IMR-90 (cell line): ENCODE measurements around the gene EDIL3. TPM values are rescaled to one million over a fixed set of nuclear protein-coding genes. Genes with fewer than 3 reads are reported as not detected.

Source experiments
- ATAC-seq: fragments of 200-7000 bp; cut with Tn5 transposase; 2 replicates; pipeline ENCODE4 v1.9.1; 2020; ENCODE audit warnings: low read depth, mild to moderate bottlenecking, moderate library complexity
- BruUV-seq: library from RNA; stranded (reverse); fragments of 400-500 nt; replicated peaks from 2 replicates; lab custom pipeline; 2021; lab: Mats Ljungman, UMichigan
- CTCF ChIA-PET: fragments of 300-600 bp; formaldehyde crosslinking; extraction: SDS; loops from one replicate; lab custom pipeline; 2021; ENCODE audit warnings: antibody characterized with exemption; lab: Yijun Ruan, JAX
- POLR2A ChIA-PET: fragments of 300-600 bp; sonication (Branson Sonifier 250); formaldehyde crosslinking; loops from one replicate; lab custom pipeline; 2022; ENCODE audit warnings: antibody characterized with exemption; ENCODE audit not compliant: unreplicated experiment; lab: Charles Lee
- DNase-seq: peaks from one replicate; pipeline ENCODE4 v3.0.0; 2013
- H2AFZ ChIP-seq: replicated peaks from 2 replicates; pipeline ENCODE3; 2013; ENCODE audit warnings: low read length, mild to moderate bottlenecking; ENCODE audit not compliant: poor library complexity
- H2AK5ac ChIP-seq: 2 replicates; pipeline ENCODE4 v1.6.1; 2013; ENCODE audit warnings: low read depth, low read length, inconsistent platforms
- H2AK9ac ChIP-seq: replicated peaks from 2 replicates; pipeline ENCODE3; 2013; ENCODE audit warnings: mild to moderate bottlenecking, low read depth, low read length, moderate library complexity; ENCODE audit not compliant: poor library complexity
- H2BK120ac ChIP-seq: 2 replicates; pipeline ENCODE4 v1.6.1; 2013; ENCODE audit warnings: low read depth, low read length, inconsistent platforms
- H2BK15ac ChIP-seq: 3 replicates; pipeline ENCODE4 v1.6.1; 2013; ENCODE audit warnings: low read depth, low read length, inconsistent platforms
- H2BK20ac ChIP-seq: 2 replicates; pipeline ENCODE4 v1.6.1; 2013; ENCODE audit warnings: low read depth, mild to moderate bottlenecking, inconsistent platforms, low read length, moderate library complexity
- H2BK5ac ChIP-seq: 2 replicates; pipeline ENCODE4 v1.6.1; 2013; ENCODE audit warnings: mild to moderate bottlenecking, low read depth, low read length, inconsistent platforms; ENCODE audit not compliant: poor library complexity, severe bottlenecking
- H3K14ac ChIP-seq: replicated peaks from 2 replicates; pipeline ENCODE4 v1.6.1; 2013; ENCODE audit warnings: low read depth, low read length, inconsistent platforms
- H3K18ac ChIP-seq: 2 replicates; pipeline ENCODE4 v1.6.1; 2013; ENCODE audit warnings: low read depth, low read length, control low read depth
- H3K23ac ChIP-seq: 2 replicates; pipeline ENCODE4 v1.6.1; 2013; ENCODE audit warnings: low read depth, low read length, inconsistent platforms
- H3K27ac ChIP-seq: 2 replicates; pipeline ENCODE4 v1.5.1; 2013; ENCODE audit warnings: mild to moderate bottlenecking, control low read depth, low read length; ENCODE audit not compliant: insufficient read depth
- H3K27me3 ChIP-seq: 2 replicates; pipeline ENCODE4 v1.6.1; 2013; ENCODE audit warnings: low read length; ENCODE audit not compliant: control insufficient read depth, insufficient read depth
- H3K36me3 ChIP-seq: 2 replicates; pipeline ENCODE4 v1.6.1; 2013; ENCODE audit warnings: low read length, mixed read lengths; ENCODE audit not compliant: control insufficient read depth, insufficient read depth
- H3K4ac ChIP-seq: 2 replicates; pipeline ENCODE4 v1.6.1; 2013; ENCODE audit warnings: low read depth, low read length, inconsistent platforms
- H3K4me1 ChIP-seq: 2 replicates; pipeline ENCODE4 v1.6.1; 2013; ENCODE audit warnings: low read length, mixed read lengths; ENCODE audit not compliant: control insufficient read depth, insufficient read depth
- H3K4me2 ChIP-seq: 2 replicates; pipeline ENCODE4 v1.6.1; 2013; ENCODE audit warnings: low read depth, mild to moderate bottlenecking, control low read depth, low read length, moderate library complexity
- H3K4me3 ChIP-seq: 2 replicates; pipeline ENCODE4 v1.5.1; 2013; ENCODE audit warnings: low read depth, mild to moderate bottlenecking, control low read depth, low read length, moderate library complexity; ENCODE audit not compliant: insufficient read depth
- H3K56ac ChIP-seq: 2 replicates; pipeline ENCODE4 v1.6.1; 2013; ENCODE audit warnings: low read length, inconsistent platforms; ENCODE audit not compliant: insufficient read depth; ENCODE audit errors: extremely low read depth
- H3K79me1 ChIP-seq, 2 experiments: 2 replicates each; pipeline ENCODE4 v1.6.1; 2013; ENCODE audit warnings: low read length in 2 of 2, inconsistent platforms in 1 of 2, low read depth in 1 of 2
- H3K9ac ChIP-seq: 2 replicates; pipeline ENCODE4 v1.6.1; 2013; ENCODE audit warnings: low read depth, low read length, control low read depth
- H3K9me1 ChIP-seq: 2 replicates; pipeline ENCODE4 v1.6.1; 2013; ENCODE audit warnings: low read length, inconsistent platforms; ENCODE audit not compliant: insufficient read depth
- H3K9me3 ChIP-seq: 2 replicates; pipeline ENCODE4 v1.6.1; 2013; ENCODE audit warnings: low read length; ENCODE audit not compliant: control insufficient read depth, insufficient read depth
- H4K20me1 ChIP-seq: 2 replicates; pipeline ENCODE4 v1.6.1; 2013; ENCODE audit warnings: low read length, inconsistent platforms; ENCODE audit not compliant: insufficient read depth
- H4K5ac ChIP-seq: 2 replicates; pipeline ENCODE4 v1.6.1; 2013; ENCODE audit warnings: mild to moderate bottlenecking, low read depth, low read length, control low read depth
- H4K8ac ChIP-seq, 2 experiments: 2 replicates each; pipeline ENCODE4 v1.6.1; 2013; ENCODE audit warnings: low read depth in 2 of 2, low read length in 2 of 2, control low read depth in 1 of 2, inconsistent platforms in 1 of 2
- H4K91ac ChIP-seq: 2 replicates; pipeline ENCODE4 v1.6.1; 2013; ENCODE audit warnings: low read depth, low read length, inconsistent platforms; ENCODE audit not compliant: insufficient read depth
- MAFK ChIP-seq: IDR thresholded peaks from 2 replicates; pipeline ENCODE4 v1.6.1; 2012; ENCODE audit warnings: low read depth, low read length, improper control_type of control experiment
- MXI1 ChIP-seq: IDR thresholded peaks from 2 replicates; pipeline ENCODE4 v1.6.1; 2012; ENCODE audit warnings: low read depth, mild to moderate bottlenecking, low read length, moderate library complexity, borderline replicate concordance
- RAD21 ChIP-seq: IDR thresholded peaks from 2 replicates; pipeline ENCODE4 v1.6.1; 2012; ENCODE audit warnings: low read length, improper control_type of control experiment
- WGBS, 2 experiments: methylation state at CpG; one replicate each; pipeline versions ENCODE4 v1.1.5 to v1.1.7; 2013; ENCODE audit warnings: missing lambda C conversion rate in 2 of 2; ENCODE audit not compliant: insufficient read length in 1 of 2; ENCODE audit errors: extremely low coverage in 2 of 2; 5-methylcytosine and 5-hydroxymethylcytosine counted together
- dilution Hi-C: fragments of 300-500 bp; cut with HindIII; formaldehyde crosslinking; loops from one replicate; pipeline ENCODE4 v1.14.3; 2018; ENCODE audit warnings: low sequenced_read_pairs; ENCODE audit not compliant: unreplicated experiment
- in situ Hi-C: fragments of 300-500 bp; cut with MboI; formaldehyde crosslinking; loops from 3 replicates; pipeline ENCODE4 v1.14.3; 2019; ENCODE audit warnings: low sequenced_read_pairs, inconsistent platforms, mixed read lengths
- intact Hi-C: fragments of 100-400 bp; cut with micrococcal nuclease; formaldehyde crosslinking; loops from 2 replicates; pipeline ENCODE4 v1.10.0; 2022
- polyA plus RNA-seq, 3 experiments: library from polyadenylated mRNA; depleted of rRNA; stranded (reverse); fragments of >200 nt; gene quantifications; 2 replicates each; pipeline ENCODE4 v1.2.3, GENCODE V29; 2012; ENCODE audit warnings: low replicate concordance in 1 of 3
- total RNA-seq: library from RNA; depleted of rRNA; stranded (reverse); fragments of >200 nt; gene quantifications from 2 replicates; pipeline ENCODE4 v1.2.3, GENCODE V29; 2012

Gene EDIL3
- total and polyA plus RNA-seq, 2 of the 4 experiments (the other 2 are of a cell fraction) = 55.5 to 82.8 TPM

DNA sequence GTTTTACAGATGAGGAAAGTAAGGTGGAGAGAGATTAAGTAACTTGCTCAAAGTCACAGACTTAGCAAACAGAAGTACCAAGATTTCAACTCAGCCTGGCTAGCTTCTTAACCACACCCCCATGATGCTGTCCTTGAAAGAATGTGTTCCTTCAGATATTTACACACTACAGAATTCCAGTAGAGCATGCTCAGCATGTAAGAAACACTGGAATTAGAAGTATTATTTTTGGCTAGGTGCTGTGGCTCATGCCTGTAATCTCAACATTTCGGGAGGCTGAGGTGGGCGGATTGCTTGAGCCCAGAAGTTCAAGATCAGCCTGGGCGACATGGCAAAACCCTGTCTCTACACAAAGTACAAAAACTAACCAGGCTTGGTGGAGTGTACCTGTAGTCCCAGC, 142.4 kb downstream of the EDIL3 start:
- Histone ChIP-seq H3K9me1 (peaks cover 5% of the 10 kb centered on the region), H2BK15ac (no peak overlapping the region), H3K4ac (no peak overlapping the region), H3K14ac (no peak overlapping the region), H3K4me2 (no peak overlapping the region), H3K9ac (no peak overlapping the region), H3K27ac (peak overlapping the region; percentile 68), H2BK20ac (peak overlapping the region; percentile 64; the same call in 1 of the 2 replicates), H3K27me3 (no peaks in the 10 kb centered on the region), H2BK5ac (peak overlapping the region; percentile 62), H2AK9ac (no peak overlapping the region), H2AFZ (peak overlapping the region; percentile 64), H3K79me1 (peaks cover 8 to 12% of the 10 kb centered on the region in 2 experiments; a peak in 3 of 4 replicates), H4K91ac (0 out of 2 replicates have a peak overlapping the region, but pooled peaks have one; percentile 35), H4K20me1 (no peaks in the 10 kb centered on the region), H3K9me3 (no peaks in the 10 kb centered on the region), H4K5ac (no peak overlapping the region), H3K23ac (no peak overlapping the region), H3K56ac (no peak overlapping the region), H2AK5ac (peak overlapping the region; percentile 45; the same call in 1 of the 2 replicates), H3K18ac (no peak overlapping the region), H4K8ac (no peak overlapping the region), H3K36me3 (no peaks in the 10 kb centered on the region), H2BK120ac (no peak overlapping the region), H3K4me3 (no peak overlapping the region), H3K4me1 (peaks cover 5% of the 10 kb centered on the region)
- dilution Hi-C loops = no loop called here
- WGBS, 2 experiments = no CpG with 5 or more reads among the region's 3 CpGs
- DNase-seq (peak; percentile 86), ATAC-seq (peak; percentile 97)
- CTCF ChIA-PET = interaction anchor here (0.7 kb wide), 1 partner anchor 519 kb away, joined by 4 read pairs; no protein-coding TSS in a partner anchor
- POLR2A ChIA-PET = interaction anchor here (0.7 kb wide), 1 partner anchor 135 kb away, joined by 4 read pairs; no protein-coding TSS in a partner anchor
- TF ChIP-seq MAFK = peak; percentile 46
- no peak for TF ChIP-seq RAD21
- 0 out of 2 replicates have a peak, but pooled peaks have one; percentile 24 for TF ChIP-seq MXI1
- in situ Hi-C loops = no loop called here
- intact Hi-C loops = no loop called here
- BruUV-seq = no TSS peak
